PC-3 (cell line): ENCODE data around the gene IGDCC3.

Source experiments
- EZH2 ChIP-seq: fragments of 300-600 bp; sonication (generic); IDR thresholded peaks from one replicate; pipeline ENCODE4 v1.6.1; 2017; ENCODE audit warnings: antibody characterized with exemption, mild to moderate bottlenecking, low read length; ENCODE audit not compliant: unreplicated experiment
- EZH2phosphoT487 ChIP-seq: fragments of 300-600 bp; sonication (generic); IDR thresholded peaks from 2 replicates; pipeline ENCODE4 v1.6.1; 2018; ENCODE audit warnings: mild to moderate bottlenecking, antibody characterized with exemption, low read length, borderline replicate concordance
- TF ChIP-seq, protein P1 (sequence below): fragments of 300-600 bp; sonication (generic); conservative IDR thresholded peaks from 2 replicates; pipeline ENCODE4 v1.5.1; 2017; ENCODE audit warnings: antibody characterized with exemption, low read depth, mild to moderate bottlenecking, low read length

DNA sequence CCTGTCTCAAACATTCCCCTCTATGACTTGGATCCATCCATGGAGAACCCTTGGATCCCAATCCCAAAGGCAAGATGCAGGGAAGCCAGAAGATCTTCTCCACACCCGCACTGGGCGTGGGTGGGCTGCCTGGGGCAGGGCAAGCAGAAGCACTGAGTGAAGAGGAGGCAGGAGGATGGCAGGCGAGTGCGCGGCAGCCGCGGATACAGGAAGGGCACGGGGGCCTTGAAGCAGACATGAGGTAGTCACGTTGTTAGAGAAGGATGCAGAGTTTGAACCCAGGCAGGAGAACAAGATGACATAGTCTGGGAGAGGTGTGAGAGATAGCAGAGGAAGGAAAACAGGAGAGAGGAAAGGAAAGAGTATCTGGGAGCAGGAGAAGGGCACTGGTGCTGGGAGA, 5.1 kb upstream of the IGDCC3 start:
- TF ChIP-seq EZH2phosphoT487 (no peak), EZH2 (no peak)
- TF ChIP-seq, protein P1, sequence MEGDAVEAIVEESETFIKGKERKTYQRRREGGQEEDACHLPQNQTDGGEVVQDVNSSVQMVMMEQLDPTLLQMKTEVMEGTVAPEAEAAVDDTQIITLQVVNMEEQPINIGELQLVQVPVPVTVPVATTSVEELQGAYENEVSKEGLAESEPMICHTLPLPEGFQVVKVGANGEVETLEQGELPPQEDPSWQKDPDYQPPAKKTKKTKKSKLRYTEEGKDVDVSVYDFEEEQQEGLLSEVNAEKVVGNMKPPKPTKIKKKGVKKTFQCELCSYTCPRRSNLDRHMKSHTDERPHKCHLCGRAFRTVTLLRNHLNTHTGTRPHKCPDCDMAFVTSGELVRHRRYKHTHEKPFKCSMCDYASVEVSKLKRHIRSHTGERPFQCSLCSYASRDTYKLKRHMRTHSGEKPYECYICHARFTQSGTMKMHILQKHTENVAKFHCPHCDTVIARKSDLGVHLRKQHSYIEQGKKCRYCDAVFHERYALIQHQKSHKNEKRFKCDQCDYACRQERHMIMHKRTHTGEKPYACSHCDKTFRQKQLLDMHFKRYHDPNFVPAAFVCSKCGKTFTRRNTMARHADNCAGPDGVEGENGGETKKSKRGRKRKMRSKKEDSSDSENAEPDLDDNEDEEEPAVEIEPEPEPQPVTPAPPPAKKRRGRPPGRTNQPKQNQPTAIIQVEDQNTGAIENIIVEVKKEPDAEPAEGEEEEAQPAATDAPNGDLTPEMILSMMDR, result no peak
